Natural killer cell (primary cell): ENCODE data around the gene CITED4. TPM values are rescaled to one million over a fixed set of nuclear protein-coding genes. Genes with fewer than 3 reads are reported as not detected.

Source experiments
- ATAC-seq, 3 donors: fragments of 150-1000 bp in 2 of 3; fragments of 200-7000 bp in 1 of 3; cut with Tn5 transposase; 1 replicate in 1 of 3; 2 replicates in 2 of 3; pipeline ENCODE4 v1.10.0; 2021; ENCODE audit warnings: mild to moderate bottlenecking in 2 of 3, moderate library complexity in 2 of 3
- DNase-seq, 2 donors: peaks; one replicate each; pipeline versions ENCODE4 v3.0.0 to v3.0.0-alpha.2; 2013 to 2021; ENCODE audit warnings: mixed read lengths in 1 of 2
- H3K27ac ChIP-seq: one replicate; pipeline ENCODE4 v1.5.1; 2013; ENCODE audit warnings: mild to moderate bottlenecking, low read length
- H3K27me3 ChIP-seq: one replicate; pipeline ENCODE4 v1.6.1; 2013; ENCODE audit warnings: low read length; ENCODE audit not compliant: control insufficient read depth, insufficient read depth
- H3K36me3 ChIP-seq: one replicate; pipeline ENCODE4 v1.6.1; 2013; ENCODE audit warnings: low read length; ENCODE audit not compliant: control insufficient read depth, insufficient read depth
- H3K4me1 ChIP-seq: one replicate; pipeline ENCODE4 v1.6.1; 2013; ENCODE audit warnings: low read length; ENCODE audit not compliant: control insufficient read depth, insufficient read depth
- H3K4me3 ChIP-seq: one replicate; pipeline ENCODE4 v1.5.1; 2013; ENCODE audit warnings: low read length
- H3K9me3 ChIP-seq: one replicate; pipeline ENCODE4 v1.6.1; 2013; ENCODE audit warnings: low read length; ENCODE audit not compliant: control insufficient read depth, insufficient read depth
- H3K27ac Mint-ChIP-seq, 2 donors: one replicate each; pipeline ENCODE4 v1.8.0; 2022; ENCODE audit warnings: mild to moderate bottlenecking in 2 of 2, mixed read lengths in 2 of 2, moderate library complexity in 1 of 2
- H3K27me3 Mint-ChIP-seq, 2 donors: one replicate each; pipeline ENCODE4 v1.8.0; 2022; ENCODE audit warnings: low read depth in 2 of 2, mixed read lengths in 2 of 2
- H3K36me3 Mint-ChIP-seq: one replicate; pipeline ENCODE4 v1.8.0; 2022; ENCODE audit warnings: mixed read lengths
- H3K4me1 Mint-ChIP-seq, 2 donors: one replicate each; pipeline ENCODE4 v1.8.0; 2022; ENCODE audit warnings: mixed read lengths in 2 of 2
- H3K4me3 Mint-ChIP-seq: one replicate; pipeline ENCODE4 v1.8.0; 2022; ENCODE audit warnings: mild to moderate bottlenecking, moderate library complexity, mixed read lengths
- H3K9me3 Mint-ChIP-seq, 2 donors: one replicate each; pipeline ENCODE4 v1.8.0; 2022; ENCODE audit warnings: mixed read lengths in 2 of 2
- WGBS: methylation state at CpG from one replicate; pipeline ENCODE4 v1.1.7; 2013; ENCODE audit warnings: missing lambda C conversion rate; ENCODE audit not compliant: insufficient coverage; 5-methylcytosine and 5-hydroxymethylcytosine counted together
- intact Hi-C: fragments of 100-400 bp; cut with micrococcal nuclease; formaldehyde crosslinking; loops from one replicate; pipeline ENCODE4 v1.14.2; 2022
- total RNA-seq, 4 donors: library from RNA; stranded (reverse); fragments of 120-200 nt in 1 of 4; gene quantifications; one replicate each; pipeline versions ENCODE4 v1.2.3 to v1.2.4, GENCODE V29; 2013 to 2022
- TF ChIP-seq, protein P1 (sequence below): fragments of 200-600 bp; IDR thresholded peaks from one replicate; pipeline ENCODE4 v1.8.0; 2022; ENCODE audit warnings: antibody characterized with exemption

The CITED4 gene
- total RNA-seq, 3 donors from 2014 or later (not counting 1 experiment from before 2014, with no cell fraction given), result 3.5 to 7.7 (median 4.9) TPM

DNA sequence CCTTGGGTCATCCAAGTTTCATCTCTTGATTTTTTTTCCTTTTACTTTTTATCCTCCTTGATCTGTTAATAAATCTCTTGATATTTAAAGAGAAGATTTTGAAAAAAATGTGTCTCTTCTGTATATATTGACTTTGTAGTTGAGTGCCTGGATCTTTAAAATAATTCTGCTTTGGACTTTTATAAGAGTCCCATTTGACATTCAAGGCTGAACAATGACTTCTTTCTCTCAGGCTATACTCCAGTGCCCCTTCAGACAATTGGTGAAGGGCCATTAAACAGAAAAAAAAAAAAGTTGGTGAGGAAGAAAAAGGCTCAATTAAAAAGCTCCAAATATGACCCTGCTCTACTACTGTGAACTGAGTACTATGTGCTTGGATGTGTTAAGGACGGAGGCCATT, 40.9 kb upstream of the CITED4 start:
- Mint-ChIP-seq H3K27ac (no peak overlapping the region), H3K36me3 (no peaks in the 10 kb centered on the region), H3K4me1 (no peaks in the 10 kb centered on the region), H3K9me3 (no peaks in the 10 kb centered on the region), H3K27me3 (peaks cover 7% of the 10 kb centered on the region in 2 donors), H3K4me3 (no peak overlapping the region)
- Histone ChIP-seq H3K4me3 (no peak overlapping the region), H3K27me3 (no peaks in the 10 kb centered on the region), H3K27ac (no peak overlapping the region), H3K9me3 (no peaks in the 10 kb centered on the region), H3K4me1 (no peaks in the 10 kb centered on the region), H3K36me3 (no peaks in the 10 kb centered on the region)
- ATAC-seq (no peak), DNase-seq (no peak)
- intact Hi-C loops, result no loop called here
- TF ChIP-seq, protein P1, sequence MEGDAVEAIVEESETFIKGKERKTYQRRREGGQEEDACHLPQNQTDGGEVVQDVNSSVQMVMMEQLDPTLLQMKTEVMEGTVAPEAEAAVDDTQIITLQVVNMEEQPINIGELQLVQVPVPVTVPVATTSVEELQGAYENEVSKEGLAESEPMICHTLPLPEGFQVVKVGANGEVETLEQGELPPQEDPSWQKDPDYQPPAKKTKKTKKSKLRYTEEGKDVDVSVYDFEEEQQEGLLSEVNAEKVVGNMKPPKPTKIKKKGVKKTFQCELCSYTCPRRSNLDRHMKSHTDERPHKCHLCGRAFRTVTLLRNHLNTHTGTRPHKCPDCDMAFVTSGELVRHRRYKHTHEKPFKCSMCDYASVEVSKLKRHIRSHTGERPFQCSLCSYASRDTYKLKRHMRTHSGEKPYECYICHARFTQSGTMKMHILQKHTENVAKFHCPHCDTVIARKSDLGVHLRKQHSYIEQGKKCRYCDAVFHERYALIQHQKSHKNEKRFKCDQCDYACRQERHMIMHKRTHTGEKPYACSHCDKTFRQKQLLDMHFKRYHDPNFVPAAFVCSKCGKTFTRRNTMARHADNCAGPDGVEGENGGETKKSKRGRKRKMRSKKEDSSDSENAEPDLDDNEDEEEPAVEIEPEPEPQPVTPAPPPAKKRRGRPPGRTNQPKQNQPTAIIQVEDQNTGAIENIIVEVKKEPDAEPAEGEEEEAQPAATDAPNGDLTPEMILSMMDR, result no peak
- WGBS, result 89% methylated on average over 1 of the region's 1 CpG

DNA sequence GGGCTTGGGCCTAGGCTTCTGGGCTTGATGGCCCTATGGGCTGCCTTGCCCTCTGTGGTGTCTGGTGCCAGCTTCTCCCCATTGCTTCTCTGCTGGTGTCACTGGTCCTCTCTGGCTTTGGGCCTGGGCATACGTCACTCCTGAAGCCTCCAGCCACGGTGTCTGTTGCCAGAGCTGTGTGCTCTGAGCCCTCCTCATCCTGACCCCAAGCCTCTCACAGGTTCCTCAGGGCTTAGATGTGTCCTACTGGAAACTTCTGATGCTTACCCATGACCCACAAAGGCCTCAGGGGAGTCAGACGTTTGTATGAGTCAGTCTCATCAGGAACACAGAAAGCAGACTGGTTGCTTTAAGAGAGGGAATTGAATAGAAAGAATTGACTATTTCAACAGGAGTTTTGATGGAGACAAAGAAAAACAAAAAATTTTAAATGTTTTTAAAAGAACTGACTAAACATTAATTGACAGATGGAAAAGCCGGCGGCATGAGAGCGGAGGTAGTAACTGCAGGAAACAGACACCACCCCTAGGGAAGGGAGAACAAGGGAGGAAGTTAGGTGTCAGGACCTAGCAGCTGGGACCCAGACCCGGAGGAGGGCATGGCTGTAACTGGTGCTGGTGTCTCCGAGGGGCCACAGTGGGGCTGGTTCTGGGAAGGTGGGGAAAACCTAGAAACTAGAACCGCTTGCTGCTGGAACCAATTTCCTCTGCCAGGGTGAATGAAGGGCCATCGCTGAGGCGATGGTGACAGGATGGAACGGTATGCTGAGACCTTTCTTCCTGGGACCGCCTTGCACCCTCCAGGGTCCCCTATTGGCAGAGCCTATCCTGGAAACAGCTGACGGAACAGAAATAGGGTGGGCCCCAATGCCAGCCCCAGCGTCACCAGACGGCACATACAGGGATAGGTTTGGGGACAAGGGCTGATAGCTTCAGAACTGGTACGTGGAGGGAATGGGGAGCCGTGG, 40.0 kb upstream of the CITED4 start:
- DNase-seq, result no peak
- H3K27me3 Mint-ChIP-seq, result peaks cover 7% of the 10 kb centered on the region in 2 donors
- H3K27ac Mint-ChIP-seq, result no peak overlapping the region
- intact Hi-C loops, result no loop called here
- no peaks in the 10 kb centered on the region for H3K9me3 ChIP-seq
- ATAC-seq, result no peak
- H3K4me3 ChIP-seq, result no peak overlapping the region
- 71% methylated on average over 18 of the region's 18 CpGs for WGBS
- TF ChIP-seq, protein P1, result no peak
- H3K36me3 ChIP-seq, result no peaks in the 10 kb centered on the region
- no peaks in the 10 kb centered on the region for H3K4me1 Mint-ChIP-seq
- H3K9me3 Mint-ChIP-seq, result no peaks in the 10 kb centered on the region
- H3K4me3 Mint-ChIP-seq, result no peak overlapping the region
- no peaks in the 10 kb centered on the region for H3K36me3 Mint-ChIP-seq
- H3K27ac ChIP-seq, result no peak overlapping the region
- no peaks in the 10 kb centered on the region for H3K27me3 ChIP-seq
- no peaks in the 10 kb centered on the region for H3K4me1 ChIP-seq

DNA sequence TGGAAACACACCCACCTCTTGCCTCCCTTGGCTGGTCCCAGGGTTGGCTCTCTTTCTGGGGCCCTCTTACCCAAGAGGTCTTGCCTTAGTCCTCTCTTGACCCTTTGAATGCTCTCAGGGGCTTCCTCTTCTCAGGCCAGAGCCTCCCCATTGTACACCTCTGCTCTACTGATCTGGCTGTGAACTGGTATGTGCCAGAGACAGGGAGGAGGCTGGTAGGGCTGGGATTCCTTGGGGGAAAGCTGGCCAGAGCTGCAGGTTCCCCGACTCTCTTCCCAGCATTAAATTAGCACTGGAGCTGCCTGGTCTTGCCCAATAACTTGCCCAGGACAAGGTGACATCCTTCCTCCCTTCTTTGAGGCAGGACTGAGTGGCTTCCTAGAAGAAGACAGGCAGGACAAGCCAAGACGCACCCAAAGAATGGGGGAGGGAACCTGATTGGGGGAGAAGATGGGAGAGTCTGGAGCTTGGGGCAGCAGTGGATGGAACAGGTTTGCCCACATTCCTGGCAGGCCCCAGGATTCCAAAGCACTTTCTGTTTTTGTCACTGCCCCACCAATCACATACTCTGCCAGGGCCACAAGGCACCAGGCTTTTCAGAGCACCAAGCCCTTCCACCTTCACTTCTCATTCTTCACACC, 37.2 kb upstream of the CITED4 start:
- H3K9me3 ChIP-seq, result peaks cover under 1% of the 10 kb centered on the region
- Mint-ChIP-seq H3K36me3 (no peaks in the 10 kb centered on the region), H3K4me3 (no peak overlapping the region), H3K27ac (no peak overlapping the region), H3K27me3 (peaks cover 4 to 7% of the 10 kb centered on the region in 2 donors), H3K4me1 (no peaks in the 10 kb centered on the region), H3K9me3 (peaks cover 6% of the 10 kb centered on the region in 2 donors)
- no peak for ATAC-seq
- WGBS, result 93% methylated on average over 2 of the region's 2 CpGs
- TF ChIP-seq, protein P1, result no peak
- no peak for DNase-seq
- intact Hi-C loops, result no loop called here
- H3K4me1 ChIP-seq, result no peaks in the 10 kb centered on the region
- no peak overlapping the region for H3K4me3 ChIP-seq
- no peaks in the 10 kb centered on the region for H3K36me3 ChIP-seq
- H3K27ac ChIP-seq, result no peak overlapping the region
- no peaks in the 10 kb centered on the region for H3K27me3 ChIP-seq
